SU-DHL-6 (cell line): ENCODE results near the gene ACTRT1.

Source experiments
- EZH2phosphoT487 ChIP-seq: fragments of 200-600 bp; sonication (generic), shearing (Covaris generic); conservative IDR thresholded peaks from 2 replicates; pipeline ENCODE4 v1.6.1; 2018; ENCODE audit warnings: mild to moderate bottlenecking, antibody characterized with exemption, low read length, moderate library complexity, mixed read lengths
- TF ChIP-seq, protein P1 (sequence below): fragments of 200-600 bp; sonication (generic); IDR thresholded peaks from one replicate; pipeline ENCODE4 v1.5.1; 2017; ENCODE audit warnings: antibody characterized with exemption, mild to moderate bottlenecking, low read length, moderate library complexity; ENCODE audit not compliant: insufficient read depth, poor library complexity, severe bottlenecking

DNA sequence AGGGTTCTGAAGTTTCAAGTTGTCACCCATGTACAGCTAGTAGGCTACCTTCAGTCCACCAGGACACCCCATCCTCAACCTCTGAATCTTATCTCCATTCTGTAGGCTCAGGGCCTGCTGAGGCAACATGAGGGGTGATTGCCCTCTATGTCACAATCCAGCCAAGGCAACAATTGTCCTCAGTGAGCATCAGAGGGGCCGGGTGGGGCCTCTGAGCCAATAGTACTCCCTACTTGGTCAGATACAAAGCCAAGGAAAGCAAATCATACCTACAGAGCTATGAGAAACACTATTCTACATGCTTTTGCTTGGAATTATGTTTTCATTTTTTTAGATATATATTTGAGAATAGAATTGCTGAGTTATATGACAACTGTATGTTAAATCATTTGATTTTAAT, at the start of gene ACTRT1:
- TF ChIP-seq, protein P1, sequence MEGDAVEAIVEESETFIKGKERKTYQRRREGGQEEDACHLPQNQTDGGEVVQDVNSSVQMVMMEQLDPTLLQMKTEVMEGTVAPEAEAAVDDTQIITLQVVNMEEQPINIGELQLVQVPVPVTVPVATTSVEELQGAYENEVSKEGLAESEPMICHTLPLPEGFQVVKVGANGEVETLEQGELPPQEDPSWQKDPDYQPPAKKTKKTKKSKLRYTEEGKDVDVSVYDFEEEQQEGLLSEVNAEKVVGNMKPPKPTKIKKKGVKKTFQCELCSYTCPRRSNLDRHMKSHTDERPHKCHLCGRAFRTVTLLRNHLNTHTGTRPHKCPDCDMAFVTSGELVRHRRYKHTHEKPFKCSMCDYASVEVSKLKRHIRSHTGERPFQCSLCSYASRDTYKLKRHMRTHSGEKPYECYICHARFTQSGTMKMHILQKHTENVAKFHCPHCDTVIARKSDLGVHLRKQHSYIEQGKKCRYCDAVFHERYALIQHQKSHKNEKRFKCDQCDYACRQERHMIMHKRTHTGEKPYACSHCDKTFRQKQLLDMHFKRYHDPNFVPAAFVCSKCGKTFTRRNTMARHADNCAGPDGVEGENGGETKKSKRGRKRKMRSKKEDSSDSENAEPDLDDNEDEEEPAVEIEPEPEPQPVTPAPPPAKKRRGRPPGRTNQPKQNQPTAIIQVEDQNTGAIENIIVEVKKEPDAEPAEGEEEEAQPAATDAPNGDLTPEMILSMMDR: no peak
- TF ChIP-seq EZH2phosphoT487: no peak
